ENCODE results near the gene CRYM.
"Not testable (repeated sequence)": the region's sequence is repeated elsewhere in the genome, so short reads cannot be mapped to it uniquely, and the experiment has no call there.

CRYM gene

DNA sequence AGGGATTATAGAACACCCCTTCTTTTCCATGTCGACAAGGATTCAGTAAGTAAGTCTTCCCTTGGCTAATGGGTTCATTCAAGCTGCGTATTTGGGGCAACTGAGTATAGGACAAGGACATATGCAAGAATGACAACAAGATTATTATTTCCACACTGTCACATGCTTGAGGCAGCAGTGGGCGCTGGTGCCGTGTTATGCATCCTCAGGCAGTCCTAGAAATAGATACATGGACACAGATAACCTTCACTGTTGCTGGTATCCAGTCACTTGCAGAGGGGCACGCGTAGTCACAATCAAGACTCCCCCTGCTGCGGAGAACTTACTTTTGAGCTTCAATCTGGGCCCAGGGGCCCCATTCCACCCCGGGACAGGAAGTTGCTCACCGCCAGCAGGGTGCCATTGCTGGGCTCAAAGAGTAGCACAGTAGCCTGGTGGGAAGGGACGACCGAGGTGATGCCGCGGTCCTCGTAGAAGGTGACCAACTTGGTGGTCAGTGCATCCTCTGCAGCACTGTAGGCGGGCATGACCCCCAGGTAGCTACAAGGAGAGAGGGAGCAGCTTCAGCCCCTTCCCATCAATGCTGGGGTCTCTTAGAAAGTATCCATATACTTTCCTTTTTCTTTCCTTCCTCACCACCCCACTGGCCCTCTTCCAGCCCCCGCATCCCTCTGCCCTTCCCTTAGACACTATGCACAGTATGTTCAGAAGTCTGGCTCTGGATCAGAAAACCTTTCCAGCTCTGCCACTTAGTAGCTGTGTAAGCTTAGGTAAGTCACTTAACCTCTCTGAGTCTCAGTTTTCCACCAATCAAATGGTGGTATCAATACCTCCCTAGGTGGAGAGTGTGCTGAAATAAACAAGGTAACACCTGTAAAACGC lies 804 bp downstream of the CRYM start:
- DNase-seq, result no peak

DNA sequence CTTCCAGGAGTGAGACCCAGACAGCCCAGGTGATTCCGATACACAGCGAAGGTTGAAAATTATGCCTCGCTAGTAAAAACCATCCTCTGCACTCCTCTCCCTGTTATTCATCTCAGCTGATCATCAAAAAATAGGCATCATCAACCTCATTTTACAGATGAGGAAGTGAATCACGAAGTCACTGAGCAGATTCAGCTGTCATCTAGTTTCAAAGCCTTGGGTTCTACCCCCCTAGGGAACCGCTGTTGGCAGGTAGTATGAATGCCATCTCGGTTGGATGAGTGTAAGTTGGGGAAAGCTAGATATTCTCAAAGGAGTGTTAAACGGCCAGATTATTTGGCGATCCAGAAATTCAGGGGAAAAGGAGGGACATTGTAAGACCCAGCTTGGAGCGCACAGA lies 2.0 kb downstream of the CRYM start:
- DNase-seq, result no peak

DNA sequence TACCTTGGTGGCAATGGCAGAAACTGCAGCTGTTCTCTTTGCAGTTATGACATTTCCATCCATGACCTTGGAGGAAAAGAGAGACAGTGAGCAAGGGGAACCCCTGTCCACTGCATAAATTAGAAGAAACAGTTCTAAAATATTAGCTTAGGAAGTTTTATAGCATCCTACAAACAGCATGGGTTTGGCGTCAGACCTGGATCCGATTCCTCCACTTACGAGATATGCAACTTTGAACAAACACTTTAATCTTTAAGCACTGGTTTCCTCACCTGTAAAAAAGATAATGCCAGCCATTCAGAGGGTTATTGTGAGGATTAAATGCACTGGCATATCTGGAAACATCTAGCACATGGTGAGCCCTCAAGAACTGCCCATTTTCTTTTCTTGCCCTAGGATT lies 2.6 kb downstream of the CRYM start:
- DNase-seq, result no peak

- DNase-seq, result no peak
Measured at GRCh38 chr16:21274172-21274726, 3.8 kb downstream of the CRYM start.

- not testable (repeated sequence) for DNase-seq
Measured at GRCh38 chr16:21272763-21273162, 5.3 kb downstream of the CRYM start.

DNA sequence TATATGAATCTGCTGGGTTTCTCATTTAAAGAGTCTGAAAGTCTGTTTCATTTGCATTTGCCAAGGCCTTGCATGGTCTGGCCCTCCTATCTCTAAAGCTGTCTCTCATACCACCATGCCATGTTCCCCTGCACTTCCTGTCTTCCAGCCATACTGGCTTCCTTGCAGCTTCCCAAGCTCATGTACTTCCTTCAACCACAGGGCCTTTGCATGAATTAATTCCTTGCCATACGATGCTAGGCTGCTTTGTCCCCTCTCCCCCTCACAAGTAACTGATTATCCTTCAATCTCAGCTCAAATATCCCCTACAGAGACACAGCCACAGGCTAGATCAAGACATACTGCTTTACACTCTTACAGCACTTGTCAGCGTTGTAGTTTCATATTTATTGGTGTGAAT lies 5.8 kb downstream of the CRYM start:
- no peak for DNase-seq

- DNase-seq, result no peak
Measured at GRCh38 chr16:21268236-21268635, 9.9 kb downstream of the CRYM start.

DNA sequence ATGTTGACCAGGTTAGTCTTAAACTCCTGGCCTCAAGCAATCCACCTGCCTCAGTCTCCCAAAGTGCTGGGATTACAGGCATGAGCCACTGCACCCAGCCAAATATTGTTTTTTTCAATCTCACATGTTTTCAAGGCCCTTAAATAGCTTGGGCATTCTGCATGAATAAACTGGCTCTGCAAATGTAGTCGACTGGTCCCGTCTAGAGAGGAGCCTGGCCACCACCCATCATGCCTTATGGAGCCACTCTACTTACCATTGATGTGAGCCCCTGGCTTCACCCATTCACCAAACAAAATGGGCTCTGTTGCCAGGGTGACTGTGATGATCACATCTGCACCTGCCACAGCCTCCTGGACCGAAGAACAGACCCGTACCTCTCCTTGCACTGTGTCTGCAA lies 10.8 kb downstream of the CRYM start:
- DNase-seq, result no peak

DNA sequence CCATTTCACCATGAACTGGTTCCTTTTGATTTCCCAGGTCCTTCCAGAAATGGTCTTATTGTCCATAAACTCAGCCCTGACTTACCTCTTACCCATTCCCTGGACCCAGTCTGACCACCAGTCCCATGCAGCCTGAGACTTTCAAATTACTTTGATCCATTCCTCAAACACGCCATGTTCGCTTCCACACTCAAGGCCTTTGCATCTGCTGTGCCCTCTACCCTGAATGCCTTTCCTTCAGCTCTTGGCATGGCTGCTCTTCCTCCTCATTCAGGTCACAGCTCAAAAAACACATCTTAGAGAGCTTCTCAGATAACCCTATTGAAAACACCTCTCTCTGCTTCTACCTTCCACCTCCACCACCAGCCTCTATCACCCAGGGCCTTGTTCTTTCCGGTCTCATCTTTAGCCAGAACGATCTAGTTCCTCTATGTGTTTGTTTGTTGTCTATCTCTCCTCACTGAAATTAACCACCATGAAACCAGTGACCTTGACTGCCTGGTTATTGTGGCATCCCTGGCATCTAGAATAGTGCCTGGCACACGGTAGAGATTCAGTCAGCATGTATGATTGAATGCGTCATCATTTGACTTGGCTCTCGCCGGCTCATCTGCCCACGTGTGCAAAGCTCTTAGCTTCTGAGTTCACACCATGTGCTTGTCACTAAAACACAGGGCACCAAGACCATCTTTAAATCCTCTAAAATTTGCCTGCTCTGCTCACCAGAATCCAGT lies 12.8 kb downstream of the CRYM start:
- DNase-seq, result peak; percentile 49

DNA sequence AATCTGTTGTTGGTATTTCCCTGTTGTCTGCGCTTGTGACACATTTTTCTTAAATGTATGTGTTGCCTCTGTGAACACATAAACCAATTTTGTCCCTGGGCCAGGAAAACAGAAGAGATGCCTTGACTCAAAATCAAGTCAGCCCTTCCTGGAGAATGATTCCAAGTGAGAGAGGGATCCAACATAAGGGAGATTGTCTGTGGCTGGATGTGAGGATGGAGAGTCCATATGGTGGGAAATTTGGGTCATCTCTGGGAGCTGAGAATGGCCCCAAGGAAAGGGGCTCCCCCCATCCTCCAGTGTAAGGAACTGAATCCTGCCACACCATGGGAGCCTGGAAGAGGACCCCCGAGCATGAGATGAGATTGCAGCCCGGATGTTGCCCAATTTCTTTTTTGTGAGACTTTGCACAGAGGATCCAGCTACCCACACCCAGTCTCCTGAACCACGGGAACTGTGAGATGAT lies 13.5 kb downstream of the CRYM start:
- no peak for DNase-seq

GRCh38 chr16:21263640-21264570 lies 14.2 kb downstream of the CRYM start:
- DNase-seq, result peak; percentile 41

- no peak for DNase-seq
Measured at GRCh38 chr16:21262779-21263639, 15.1 kb downstream of the CRYM start.

- peak; percentile 91 for DNase-seq
Measured at GRCh38 chr16:21260870-21261791, 17.0 kb downstream of the CRYM start.

GRCh38 chr16:21257284-21257683 lies 20.8 kb downstream of the CRYM start:
- DNase-seq, result no peak

- DNase-seq, result no peak
Measured at GRCh38 chr16:21256636-21257035, 21.5 kb downstream of the CRYM start.

DNA sequence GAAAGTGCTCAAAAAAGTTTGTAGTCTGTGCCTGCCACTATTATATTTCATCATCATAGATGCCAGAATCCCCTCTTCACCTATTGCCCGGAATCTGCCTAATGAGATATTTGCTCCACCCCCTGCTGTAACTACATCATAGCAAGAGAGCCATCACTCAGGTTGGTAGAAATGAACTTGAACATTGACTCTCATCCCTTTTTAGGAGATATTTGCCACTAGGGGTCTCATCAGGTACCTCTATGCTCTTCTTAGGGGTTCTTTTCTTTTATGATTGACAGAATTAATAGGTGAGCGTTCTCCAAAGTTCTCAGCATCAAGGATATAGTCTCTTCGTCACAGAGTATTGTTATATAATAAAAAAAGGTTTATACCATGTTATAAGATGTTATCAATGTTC lies 24.6 kb downstream of the CRYM start:
- DNase-seq, result no peak

- no peak for DNase-seq
Measured at GRCh38 chr16:21250072-21250923, 27.8 kb downstream of the CRYM start.

DNA sequence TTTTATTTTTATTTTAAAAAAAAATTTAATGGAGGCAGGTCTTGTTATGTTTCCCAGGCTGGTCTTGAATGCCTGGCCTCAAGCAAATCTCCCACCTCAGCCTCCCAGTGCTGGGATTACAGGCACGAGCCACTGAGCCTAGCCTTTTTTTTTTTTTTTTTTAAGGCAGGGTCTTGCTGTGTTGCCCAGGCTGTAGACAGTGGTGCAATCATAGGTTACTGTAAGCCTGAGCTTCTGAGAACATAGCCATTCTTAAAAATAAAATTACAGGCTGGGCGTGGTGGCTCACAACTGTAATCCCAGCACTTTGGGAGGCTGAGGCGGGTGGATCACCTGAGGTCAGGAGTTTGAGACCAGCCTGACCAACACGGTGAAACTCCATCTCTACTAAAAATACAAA lies 29.9 kb downstream of the CRYM start:
- DNase-seq, result not testable (repeated sequence)

DNA sequence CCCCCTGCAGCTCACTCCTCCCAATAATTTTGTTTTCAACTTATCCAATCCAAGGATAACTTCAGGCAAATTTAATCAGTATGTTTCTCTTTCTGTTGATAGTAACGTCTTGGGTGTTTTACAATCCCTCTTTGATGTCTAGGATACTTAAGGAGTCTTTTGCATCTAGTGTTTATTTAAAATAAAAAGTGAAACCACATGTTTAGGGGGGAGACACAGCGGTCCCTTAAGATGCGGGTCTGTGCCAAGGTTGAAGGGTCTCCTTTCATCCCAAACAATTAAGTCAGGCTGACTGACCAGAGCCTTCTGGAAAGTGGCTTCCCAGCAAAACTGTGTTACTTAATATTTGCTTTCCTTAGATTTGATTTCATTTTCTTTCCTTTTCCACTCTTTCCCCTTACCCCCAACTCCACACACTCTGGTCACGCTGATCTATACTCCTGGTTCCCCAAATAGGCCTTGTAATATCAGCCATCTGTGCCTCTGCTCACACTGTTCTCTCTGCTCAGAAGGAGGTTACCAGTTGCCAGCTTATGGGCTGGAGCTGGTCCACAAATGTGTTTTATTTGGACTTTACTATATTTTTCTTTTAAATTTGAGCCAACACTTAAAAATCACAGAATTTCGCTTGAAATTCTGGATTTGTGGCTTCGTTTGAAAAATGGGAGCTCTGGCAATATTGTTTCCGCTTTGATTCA lies 33.4 kb downstream of the CRYM start:
- no peak for DNase-seq
